Left lobe of liver (tissue), 2 donors: ENCODE data around the gene VAV3. TPM values are rescaled to one million over a fixed set of nuclear protein-coding genes. Genes with fewer than 3 reads are reported as not detected.
"Not testable (repeated sequence)": the region's sequence is repeated elsewhere in the genome, so short reads cannot be mapped to it uniquely, and the experiment has no call there.

Experiments used
- ATAC-seq: fragments of 200-7000 bp; cut with Tn5 transposase; one replicate; pipeline ENCODE4 v1.9.1; 2020; ENCODE audit warnings: mild to moderate bottlenecking, moderate library complexity
- DNase-seq: peaks from one replicate; pipeline ENCODE4 v3.0.0-alpha.2; 2020; ENCODE audit warnings: low spot score
- total RNA-seq: library from RNA; stranded (reverse); gene quantifications from one replicate; pipeline ENCODE4 v1.2.1, GENCODE V29; 2021
- donor health status: DM: no; HTN: no; CAD: no; lungs with moderate emphysema.
- donor health status: DM: no; HTN: yes; CAD: no.

The VAV3 gene
- total RNA-seq, 1 donor from 2014 or later: 0.86 TPM

DNA sequence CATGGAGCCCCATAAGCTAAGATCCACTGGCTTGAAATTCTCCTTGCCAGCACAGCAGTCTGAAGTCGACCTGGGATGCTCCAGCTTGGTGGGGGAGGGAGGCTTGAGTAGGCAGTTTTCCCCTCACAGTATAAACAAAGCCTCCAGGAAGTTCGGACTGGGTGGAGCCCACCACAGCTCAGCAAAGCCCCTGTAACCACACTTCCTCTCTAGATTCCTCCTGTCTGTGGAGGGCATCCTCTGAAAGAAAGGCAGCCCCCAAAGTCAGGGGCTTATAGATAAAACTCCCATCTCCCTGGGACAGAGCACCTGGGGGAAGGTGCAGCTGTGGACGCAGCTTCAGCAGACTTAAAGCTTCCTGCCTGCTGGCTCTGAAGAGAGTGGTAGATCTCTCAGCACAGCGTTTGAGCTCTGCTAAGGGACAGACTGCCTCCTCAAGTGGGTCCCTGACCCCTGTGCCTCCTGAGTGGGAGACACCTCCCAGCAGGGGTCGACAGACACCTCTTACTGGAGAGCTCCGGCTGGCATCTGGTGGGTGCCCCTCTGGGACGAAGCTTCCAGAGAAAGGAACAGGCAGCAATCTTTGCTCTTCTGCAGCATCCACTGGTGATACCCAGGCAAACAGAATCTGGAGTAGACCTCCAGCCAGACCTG, 120.3 kb downstream of the VAV3 start:
- ATAC-seq: peak; percentile 13
- DNase-seq: not testable (repeated sequence)

DNA sequence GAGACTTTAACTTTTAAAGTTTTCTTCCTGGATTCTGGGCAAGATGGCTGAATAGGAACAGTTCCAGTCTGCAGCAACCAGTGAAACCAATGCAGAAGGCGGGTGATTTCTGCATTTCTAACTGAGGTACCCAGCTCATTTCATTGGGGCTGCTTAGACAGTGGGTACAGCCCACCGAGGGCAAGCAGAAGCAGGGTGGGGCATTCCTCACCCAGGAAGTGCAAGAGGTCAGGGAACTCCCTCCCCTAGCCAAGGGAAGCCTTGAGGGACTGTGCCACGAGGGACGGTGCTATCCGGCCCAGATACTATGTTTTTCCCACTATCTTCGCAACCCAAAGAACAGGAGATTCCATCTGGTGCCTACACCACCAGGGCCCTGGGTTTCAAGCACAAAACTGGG, 121.0 kb downstream of the VAV3 start:
- ATAC-seq: no peak
- no peak for DNase-seq

DNA sequence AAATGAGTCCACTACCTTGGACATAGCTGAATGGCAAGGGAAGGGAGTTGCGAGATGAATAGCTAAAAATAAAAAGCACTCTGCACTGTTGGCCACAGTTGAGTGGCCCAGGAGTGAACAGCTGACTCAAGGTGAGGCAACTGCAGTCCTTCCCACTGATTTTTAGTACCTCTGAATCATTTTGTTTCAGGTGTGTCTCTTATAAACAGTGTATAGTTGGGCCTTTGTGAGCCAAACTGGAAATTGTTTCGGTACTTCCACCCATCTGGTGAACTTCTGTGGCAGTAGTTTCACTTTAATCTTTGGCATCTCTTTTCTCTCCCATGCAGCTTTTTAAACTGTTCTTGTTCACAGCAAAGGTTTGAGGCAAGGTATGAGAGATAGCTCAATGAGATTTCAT, 122.7 kb downstream of the VAV3 start:
- DNase-seq (no peak), ATAC-seq (no peak)

DNA sequence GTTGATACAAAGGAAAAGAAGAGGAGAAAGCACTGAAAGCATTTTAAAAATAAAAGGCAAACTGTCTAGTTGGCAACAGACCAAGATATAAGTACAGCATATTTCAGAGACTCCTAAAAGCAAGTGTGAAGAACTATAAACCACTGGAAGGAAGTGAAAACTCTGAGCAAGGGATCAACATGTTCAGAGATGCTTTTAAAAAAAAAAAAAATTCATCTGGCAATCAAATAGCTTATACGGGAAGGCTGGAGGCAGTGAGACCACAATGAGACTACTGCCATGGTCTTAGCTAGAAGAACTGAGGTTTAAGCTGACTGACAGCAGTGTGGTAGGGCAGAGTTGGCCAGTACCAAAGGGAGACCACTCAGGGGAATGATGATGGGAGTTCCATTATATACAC, 124.3 kb downstream of the VAV3 start:
- DNase-seq (no peak), ATAC-seq (no peak)

DNA sequence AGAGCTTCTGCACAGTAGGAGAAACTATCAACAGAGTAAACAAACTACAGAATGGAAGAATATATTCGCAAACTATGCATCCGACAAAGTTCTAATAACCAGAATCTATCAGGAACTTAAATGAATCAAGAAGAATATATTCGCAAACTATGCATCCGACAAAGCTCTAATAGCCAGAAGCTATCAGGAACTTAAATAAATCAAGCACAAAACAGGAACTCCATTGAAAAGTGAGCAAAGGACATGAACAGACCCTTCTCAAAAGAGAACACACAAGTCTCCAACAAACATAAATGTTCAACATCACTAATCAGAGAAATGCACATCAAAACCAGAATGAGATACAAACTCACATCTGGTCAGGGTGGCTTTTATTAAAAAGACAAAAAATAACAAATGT, 126.9 kb downstream of the VAV3 start:
- DNase-seq (no peak), ATAC-seq (no peak)

DNA sequence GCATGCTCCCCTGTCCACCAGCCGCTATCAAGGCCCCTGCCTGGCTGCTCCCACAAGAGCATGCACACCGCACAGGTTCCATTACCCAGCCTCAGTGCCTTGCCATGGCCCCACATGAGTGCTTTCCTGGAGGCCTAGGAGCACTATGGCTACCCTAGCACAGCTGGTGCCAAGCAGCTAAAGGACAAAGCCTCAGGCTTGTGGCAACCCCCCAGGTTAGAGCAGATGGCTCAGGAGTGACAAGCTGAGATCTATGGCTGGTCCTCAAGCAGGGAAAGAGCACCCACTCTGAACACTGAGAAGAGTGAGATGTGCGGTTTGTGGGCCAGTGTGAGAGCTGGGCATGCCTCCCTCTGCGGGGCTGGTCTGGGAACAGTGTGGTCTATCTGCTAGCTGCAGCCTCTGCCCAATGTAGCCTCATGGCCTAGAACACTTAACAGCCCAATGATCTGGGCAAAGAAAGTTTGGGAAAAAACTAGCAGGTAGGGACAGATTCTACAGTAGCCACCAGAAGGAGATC, 129.8 kb downstream of the VAV3 start:
- DNase-seq (no peak), ATAC-seq (no peak)

DNA sequence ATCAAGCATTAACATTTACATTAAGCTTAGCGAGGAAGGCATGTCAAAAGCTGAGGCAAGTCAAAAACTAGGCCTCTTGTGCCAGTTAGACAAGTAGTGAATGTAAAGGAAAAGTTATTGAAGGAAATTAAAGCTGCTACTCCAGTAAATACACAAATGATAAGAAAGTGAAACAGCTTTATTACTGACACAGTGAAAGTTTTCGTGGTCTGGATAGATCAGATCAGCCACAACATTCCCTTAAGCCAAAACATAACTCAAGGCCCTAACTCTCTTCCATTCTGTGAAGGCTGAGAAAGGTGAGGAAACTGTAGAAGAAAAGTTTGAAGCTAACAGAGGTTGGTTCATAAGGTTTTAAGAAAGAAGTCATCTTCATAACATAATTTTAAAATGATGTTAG, 131.9 kb downstream of the VAV3 start:
- DNase-seq (no peak), ATAC-seq (no peak)

DNA sequence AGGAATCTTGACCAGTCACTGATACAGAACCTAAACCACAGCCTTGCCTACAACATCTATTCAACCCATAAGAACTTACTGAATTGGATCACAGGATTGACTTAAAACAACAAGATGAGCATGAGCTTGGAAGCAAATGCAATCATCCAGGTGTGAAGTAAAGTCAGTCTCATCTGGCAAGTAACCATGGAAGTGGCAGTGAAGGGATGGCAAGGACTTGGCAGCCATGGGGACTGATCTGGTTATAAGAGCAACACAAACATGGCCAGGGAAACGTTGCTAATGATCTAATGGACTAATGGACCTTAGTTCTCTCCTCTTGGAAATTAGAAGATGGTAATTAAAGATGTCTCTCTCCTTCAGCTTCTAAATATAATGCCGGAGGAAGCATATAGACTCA, 133.1 kb downstream of the VAV3 start:
- no peak for DNase-seq
- ATAC-seq: no peak

DNA sequence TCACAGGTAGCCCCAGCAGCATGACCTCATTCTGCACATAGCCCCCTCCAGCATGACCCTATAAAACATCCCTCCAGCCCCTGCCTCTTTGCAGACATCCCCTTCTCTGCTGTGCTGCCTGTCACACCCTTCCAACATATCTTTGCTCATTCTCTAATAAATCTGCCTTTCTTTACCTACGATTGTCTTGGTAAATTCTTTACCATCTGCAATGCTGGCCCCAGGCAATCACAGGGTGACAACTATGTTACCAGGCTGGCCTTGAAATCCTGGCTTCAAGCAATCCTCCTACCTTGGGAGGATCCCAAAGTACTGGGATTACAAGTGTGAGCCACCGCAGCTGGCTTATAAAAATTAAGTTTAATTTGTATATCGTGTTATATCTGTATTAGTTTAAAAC, 134.5 kb downstream of the VAV3 start:
- ATAC-seq (no peak), DNase-seq (no peak)

DNA sequence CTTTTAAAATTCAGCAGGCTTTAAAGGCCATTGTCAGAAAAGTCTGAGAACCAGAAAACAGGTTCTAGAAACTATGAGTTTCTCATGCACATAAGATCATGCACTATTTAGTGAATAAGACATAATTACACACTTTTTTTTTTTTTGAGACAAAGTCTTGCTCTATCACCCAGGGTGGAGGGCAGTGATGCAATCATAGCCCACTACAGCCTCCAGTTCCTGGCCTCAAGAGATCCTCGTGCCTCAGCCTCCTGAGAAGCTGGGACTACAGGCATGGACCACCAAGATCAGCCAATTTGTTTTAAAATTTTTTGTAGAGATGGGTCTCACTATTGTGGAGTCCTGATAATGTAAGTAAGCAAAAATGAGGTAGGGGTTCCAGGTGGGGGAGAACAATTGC, 134.9 kb downstream of the VAV3 start:
- no peak for ATAC-seq
- no peak for DNase-seq

DNA sequence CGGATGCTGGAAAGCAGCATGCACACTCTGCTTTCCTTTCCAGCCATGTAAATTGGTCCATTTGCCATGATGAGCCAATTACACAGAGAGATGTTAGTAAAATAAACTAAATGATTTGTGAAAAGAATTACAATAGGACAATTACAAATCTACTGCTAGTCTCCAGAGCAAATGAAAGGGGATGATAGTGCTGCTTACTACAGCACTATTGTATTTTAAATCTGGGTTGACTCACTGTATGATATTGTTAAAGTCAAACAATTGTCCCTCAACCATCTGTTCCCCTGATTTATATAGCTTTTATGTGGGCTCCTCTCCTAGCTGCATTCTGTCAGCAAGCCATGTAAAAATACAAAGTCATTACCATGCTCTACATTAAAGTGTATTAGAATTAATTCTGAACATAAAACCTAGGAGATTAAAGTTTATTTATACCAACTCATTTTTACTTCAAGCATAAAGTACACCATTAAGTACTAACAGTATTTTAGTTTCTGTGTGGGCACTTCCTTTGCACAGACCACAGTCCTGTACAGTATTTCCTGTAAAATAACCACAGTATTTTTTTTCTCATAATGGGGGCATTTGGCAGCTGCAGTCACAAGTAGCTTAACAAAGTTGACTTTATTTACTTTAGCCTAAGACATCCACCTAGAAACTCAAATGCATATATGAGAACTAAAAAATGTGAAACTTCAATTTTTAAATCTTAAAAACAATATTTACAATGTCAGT, 135.8 kb downstream of the VAV3 start:
- ATAC-seq: no peak
- no peak for DNase-seq

DNA sequence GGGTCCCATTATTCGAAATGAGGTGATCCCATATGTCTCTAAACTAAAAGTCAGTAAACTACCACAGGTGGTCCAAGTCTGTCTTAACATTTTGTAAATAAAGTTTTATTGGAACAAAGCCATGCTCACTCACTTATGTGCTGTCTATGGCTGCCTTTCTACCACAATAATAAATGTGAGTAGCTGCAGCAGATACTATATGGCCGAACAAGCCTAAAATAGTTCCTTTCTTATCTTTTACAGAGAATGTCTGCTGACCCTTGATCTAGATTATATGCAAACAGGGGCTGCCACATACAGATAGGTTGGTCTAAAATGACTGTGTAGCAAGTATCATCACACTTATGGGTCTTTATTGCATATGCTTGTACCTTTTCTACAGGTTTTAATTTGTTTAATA, 140.0 kb downstream of the VAV3 start:
- DNase-seq (no peak), ATAC-seq (no peak)

DNA sequence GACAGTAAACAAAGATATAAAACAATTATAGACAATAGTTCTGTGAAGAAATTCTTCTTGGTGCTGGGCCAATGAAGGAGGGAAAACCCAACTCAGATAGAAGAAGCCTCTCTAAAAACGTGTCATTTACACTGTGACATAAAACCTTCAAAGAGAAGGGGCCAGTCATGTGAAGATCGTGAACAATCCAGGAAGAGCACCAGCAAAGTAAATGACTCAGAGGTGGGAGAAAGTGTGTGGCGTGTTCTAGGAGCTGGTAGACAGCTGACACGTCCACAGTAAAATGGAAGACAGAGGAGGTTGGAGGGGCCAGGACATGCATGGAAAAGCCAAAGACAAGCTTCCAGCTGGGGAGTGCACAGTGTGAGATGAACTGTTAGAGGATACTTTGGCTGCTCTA, 143.6 kb downstream of the VAV3 start:
- DNase-seq (no peak), ATAC-seq (no peak)

DNA sequence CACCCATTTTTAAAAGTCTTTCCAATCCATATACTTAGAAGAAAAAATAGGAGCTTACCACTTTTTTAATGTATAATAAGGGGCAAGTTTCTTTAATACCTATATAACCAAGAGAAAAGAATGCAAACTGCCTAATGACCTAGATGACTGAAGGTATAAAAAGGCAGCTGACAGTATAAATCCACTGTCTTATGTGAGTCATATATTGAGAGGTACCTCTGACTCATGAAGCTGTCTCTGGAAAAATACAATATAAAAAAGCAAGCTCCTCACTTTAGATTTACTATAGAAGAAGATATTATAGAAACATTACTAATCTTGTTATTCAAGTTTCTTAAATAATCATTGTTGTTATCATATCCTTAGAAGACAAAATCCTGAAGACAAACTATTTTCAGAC, 144.2 kb downstream of the VAV3 start:
- no peak for ATAC-seq
- no peak for DNase-seq

DNA sequence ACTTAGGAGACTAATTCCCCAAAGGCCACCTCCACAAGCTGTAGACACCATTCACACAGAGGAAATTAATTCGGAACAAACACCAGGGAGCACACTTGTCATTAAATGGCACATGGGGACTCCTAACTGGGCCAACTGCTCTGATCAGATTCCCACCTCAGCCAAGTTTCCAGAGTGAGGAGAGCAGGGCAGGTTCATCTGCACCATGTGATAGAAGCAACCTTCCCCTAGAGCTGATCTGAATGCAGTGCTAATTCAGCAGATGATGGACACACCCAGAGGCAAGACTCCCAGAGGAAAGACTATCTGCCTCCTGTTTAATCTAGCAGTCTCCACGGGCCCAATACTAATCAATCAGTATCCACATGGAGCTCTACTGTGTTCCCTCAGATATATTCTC, 147.0 kb downstream of the VAV3 start:
- no peak for DNase-seq

DNA sequence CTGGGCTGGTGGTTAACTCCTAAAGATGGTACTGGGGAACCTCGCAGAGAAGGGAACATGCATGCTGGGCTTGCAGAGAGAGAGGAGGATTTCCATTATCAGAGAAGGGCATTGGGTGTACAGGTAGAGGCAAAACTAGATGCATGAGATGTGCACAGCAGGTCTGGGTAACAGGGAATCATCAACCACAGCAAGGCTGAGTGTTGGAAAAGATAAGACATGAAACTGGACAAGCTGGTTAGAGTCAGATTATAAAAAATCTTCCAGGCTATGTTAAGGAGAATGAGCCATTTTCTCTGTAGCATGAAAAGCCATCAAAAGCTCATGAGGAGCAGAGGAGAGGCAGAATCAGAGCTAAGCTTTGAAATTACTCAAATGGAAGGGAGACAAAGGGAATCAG, 147.8 kb downstream of the VAV3 start:
- DNase-seq (no peak), ATAC-seq (no peak)

More for the DNA sequence above, 147.0 kb downstream of the VAV3 start:
- no peak for ATAC-seq

DNA sequence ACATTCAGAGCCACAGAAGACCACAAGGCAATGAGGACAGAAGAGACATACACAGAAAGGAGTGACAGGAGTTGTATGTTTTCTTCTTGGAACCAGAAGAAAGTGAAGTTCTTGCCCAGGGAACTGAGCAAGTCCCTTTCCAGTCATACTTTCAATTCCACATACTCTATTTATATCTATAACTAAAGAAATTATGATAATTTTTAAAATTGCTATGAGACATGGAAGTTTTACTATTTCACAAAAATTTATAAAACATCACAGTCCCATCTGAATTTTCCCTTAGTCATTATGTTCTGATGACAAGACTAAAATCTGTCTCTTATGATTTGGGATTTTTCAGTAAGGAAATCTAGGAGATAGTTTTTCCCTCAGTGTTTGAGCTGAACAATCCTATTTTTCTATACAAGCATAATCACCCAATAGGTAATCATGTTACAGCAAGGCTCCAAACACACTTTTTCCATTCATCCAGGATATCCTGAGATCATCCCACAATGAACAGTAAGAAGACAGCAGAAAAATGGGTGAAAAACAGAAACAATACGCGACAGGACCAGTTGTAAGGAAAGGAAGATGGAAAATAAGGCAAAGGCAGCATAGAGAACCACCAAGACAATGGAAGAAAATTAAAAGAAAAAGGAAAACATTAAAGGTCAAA, 154.6 kb downstream of the VAV3 start:
- no peak for ATAC-seq
- DNase-seq: no peak

DNA sequence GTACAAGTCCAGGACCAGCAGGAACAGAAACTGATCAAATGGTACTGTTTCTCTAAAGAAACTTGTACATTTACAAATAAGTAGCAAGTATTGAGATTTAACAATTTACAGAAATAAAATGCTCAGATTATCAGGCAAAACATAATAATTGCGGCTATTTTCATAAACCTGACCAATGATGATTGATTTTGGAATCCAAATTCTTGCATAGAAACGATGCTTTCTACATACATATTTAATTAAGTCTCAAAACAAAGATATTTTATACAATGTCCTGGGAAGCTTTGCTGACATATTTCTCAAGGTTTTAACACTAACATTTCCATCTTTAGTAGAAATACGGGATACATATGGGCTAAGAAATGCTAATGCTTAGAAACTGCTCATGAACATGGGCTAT, 157.1 kb downstream of the VAV3 start:
- DNase-seq (no peak), ATAC-seq (no peak)

DNA sequence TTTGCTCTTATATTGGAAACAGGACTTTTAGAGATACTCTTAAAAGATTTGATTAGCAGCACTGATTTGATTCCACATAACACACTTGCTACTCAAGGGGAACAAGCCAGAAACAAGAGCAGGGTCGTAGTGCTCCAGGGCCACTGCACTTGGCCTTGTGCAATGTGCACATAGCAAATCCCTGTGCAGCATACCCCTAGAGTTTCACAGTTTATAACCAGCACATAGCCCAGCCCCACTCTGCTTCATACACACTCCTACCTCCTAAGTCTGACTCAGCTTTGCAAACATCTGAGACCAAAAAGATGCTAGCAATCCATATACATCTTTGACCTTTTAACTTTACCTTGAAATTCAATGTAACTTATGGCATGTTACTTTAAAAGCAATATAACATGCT, 157.6 kb downstream of the VAV3 start:
- ATAC-seq (no peak), DNase-seq (no peak)

DNA sequence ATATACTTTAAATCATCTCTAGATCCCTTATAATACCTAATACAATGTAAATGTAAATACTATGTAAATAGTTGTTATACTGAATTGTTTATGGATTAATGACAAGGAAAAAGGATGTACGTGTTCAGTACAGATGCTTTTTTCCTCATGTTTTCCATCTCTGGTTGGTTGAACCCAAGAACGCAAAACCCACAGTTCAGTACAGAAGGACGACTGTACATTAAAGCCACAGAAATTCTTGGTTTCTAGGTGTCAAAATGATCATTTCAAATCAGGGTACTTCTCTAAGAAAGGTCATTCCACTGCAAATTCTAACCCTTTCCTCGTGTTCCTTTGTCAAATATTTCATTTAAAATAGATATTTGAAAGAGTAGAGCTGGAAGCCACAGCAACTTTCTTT, 158.1 kb downstream of the VAV3 start:
- ATAC-seq: no peak
- no peak for DNase-seq

DNA sequence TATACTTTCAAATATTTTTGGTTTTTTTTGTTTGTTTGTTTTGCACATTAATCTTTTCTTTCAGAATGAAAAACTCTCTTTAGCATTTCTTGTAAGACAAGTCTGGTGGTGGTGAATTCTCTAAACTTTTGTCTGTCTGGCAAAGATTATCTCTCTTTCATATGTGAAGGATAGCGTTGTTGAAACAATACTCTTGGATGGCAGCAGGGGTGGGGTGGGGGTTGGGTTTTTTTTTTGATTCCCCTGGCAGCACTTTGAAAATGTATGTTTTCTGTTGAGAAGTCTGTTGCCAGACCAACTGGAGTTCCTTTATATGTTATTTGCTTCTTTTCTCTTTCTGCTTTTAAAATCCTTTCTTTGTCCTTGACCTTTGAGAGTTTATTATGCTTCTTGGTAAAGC, 160.2 kb downstream of the VAV3 start:
- ATAC-seq (no peak), DNase-seq (no peak)

DNA sequence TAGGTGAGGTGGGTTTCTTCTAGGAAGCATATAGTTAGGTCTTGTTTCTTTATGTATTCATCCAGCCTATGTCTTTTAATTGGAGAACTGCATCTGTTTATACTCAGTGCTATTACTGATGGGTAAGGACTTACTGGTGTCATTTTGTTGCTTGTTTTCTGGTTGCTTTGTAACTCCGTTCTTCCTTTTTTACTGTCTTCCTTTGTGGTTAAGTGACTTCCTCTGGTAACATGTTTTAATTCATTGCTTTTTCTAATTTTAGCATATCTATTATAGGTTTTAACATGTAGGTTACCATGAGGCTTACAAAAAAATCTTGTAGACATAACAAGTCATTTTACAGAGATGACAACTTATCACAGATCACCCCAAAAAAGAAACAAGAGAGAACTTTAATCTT, 160.8 kb downstream of the VAV3 start:
- DNase-seq (no peak), ATAC-seq (no peak)
